ENCODE results near the gene NEB. TPM values are rescaled to one million over a fixed set of nuclear protein-coding genes. Genes with fewer than 3 reads are reported as not detected.
"Not testable (repeated sequence)": the region's sequence is repeated elsewhere in the genome, so short reads cannot be mapped to it uniquely, and the experiment has no call there.

The NEB gene
- polyA plus RNA-seq, 1 of the 3 experiments (the other 2 are of a cell fraction), result 0.02 TPM

DNA sequence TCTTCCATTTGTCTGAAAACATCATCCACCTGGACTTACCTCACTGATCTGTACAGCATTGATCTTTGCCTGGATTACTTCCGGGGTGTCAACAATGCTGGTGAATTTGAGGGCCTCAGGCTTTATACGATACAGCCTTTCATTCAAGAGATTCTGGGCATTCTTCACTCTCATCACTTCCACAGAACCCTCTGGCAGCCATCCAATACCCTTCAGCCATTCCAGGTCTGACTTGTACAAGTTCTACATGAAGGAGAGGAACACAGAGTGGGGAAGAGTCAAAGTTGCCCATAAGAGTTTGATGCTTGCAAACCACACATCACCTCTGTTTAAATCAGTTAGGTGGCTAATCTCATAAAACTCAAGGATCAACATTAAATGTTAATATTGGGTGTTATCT is 130.7 kb downstream of the NEB start:
- H3K36me3 ChIP-seq (replicated peaks in 1 of 2; ENCODE audit: control insufficient read depth in 1 of 2, insufficient read depth in 2 of 2, low read length in 1 of 2); H3K79me2 ChIP-seq (ENCODE audit: insufficient read depth); H2AFZ ChIP-seq (ENCODE audit: low read depth); POLR2A ChIA-PET; DNase-seq; H3K4me1 ChIP-seq (ENCODE audit: control insufficient read depth in 1 of 2, insufficient read depth in 2 of 2, low read depth in 1 of 2, low read length in 1 of 2); H3K9me2 ChIP-seq; H3K27me3 ChIP-seq (ENCODE audit: insufficient read depth); H3K9ac ChIP-seq; CTCF ChIA-PET; H3K4me3 ChIP-seq (ENCODE audit: low read depth in 2 of 2, low read length in 1 of 2); H3K9me3 ChIP-seq; H3K4me2 ChIP-seq; H3K27ac ChIP-seq (ENCODE audit: low read depth in 2 of 2, low read length in 1 of 2); H4K20me1 ChIP-seq (ENCODE audit: insufficient read depth); H3F3A ChIP-seq (replicated peaks; ENCODE audit: insufficient read depth): not testable (repeated sequence)
- no CpG with 5 or more reads among the region's 2 CpGs for WGBS (ENCODE audit: low lambda C conversion rate)

DNA sequence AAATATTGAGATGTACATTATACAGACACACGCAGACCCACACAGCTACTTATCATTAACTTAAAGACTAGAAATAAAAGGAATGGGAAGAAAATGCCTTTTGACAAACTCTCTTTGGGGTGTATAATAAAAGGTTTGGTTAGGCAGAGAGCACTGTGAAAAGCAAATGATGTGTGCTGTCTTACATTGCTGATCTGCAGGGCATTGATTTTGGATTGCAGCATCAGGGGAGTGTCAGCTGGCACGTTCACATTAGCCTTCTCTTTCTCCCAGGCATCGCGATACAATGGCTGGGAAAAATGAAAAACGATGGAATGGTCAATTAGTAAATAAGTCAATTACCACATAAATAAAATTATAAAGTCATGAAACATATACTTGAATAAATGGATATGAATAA is 131.9 kb downstream of the NEB start:
- POLR2A ChIA-PET, result not testable (repeated sequence)
- no CpG with 5 or more reads among the region's 5 CpGs for WGBS (ENCODE audit: low lambda C conversion rate)

DNA sequence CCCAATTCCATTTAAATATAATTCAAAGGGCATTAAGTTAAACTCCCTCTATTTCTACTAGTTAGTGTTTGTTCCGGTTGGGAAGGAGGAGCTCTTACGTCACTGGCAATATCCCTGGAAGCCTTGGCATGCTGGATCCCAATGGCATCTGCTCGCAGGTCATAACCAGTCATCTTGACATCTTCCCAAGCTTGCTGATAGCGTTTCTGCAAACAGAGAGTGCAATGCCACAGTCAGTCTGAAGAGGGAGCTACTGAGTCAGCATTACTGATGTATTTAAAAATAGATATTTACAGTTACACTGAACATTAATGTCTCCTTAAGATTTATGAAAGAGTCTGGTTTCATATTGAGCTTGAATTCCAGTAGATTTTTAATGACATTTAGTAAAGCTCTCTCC is 132.5 kb downstream of the NEB start:
- H3K36me3 ChIP-seq (replicated peaks in 1 of 2; ENCODE audit: control insufficient read depth in 1 of 2, insufficient read depth in 2 of 2, low read length in 1 of 2); CTCF ChIA-PET; H3F3A ChIP-seq (replicated peaks; ENCODE audit: insufficient read depth); H3K9ac ChIP-seq; H4K20me1 ChIP-seq (ENCODE audit: insufficient read depth); H3K27me3 ChIP-seq (ENCODE audit: insufficient read depth); H3K4me1 ChIP-seq (ENCODE audit: control insufficient read depth in 1 of 2, insufficient read depth in 2 of 2, low read depth in 1 of 2, low read length in 1 of 2); H3K27ac ChIP-seq (ENCODE audit: low read depth in 2 of 2, low read length in 1 of 2); H3K9me3 ChIP-seq; H3K9me2 ChIP-seq; DNase-seq; H3K79me2 ChIP-seq (ENCODE audit: insufficient read depth); H2AFZ ChIP-seq (ENCODE audit: low read depth); H3K4me3 ChIP-seq (ENCODE audit: low read depth in 2 of 2, low read length in 1 of 2); POLR2A ChIA-PET; H3K4me2 ChIP-seq: not testable (repeated sequence)
- WGBS (ENCODE audit: low lambda C conversion rate), result no CpG with 5 or more reads among the region's 4 CpGs

More for the DNA sequence above, 131.9 kb downstream of the NEB start:
- H3K4me2 ChIP-seq; H3F3A ChIP-seq (replicated peaks; ENCODE audit: insufficient read depth); CTCF ChIA-PET; H3K9me2 ChIP-seq; H3K4me1 ChIP-seq (ENCODE audit: control insufficient read depth in 1 of 2, insufficient read depth in 2 of 2, low read depth in 1 of 2, low read length in 1 of 2); H3K9ac ChIP-seq; H3K4me3 ChIP-seq (ENCODE audit: low read depth in 2 of 2, low read length in 1 of 2); H2AFZ ChIP-seq (ENCODE audit: low read depth); DNase-seq; H3K27ac ChIP-seq (ENCODE audit: low read depth in 2 of 2, low read length in 1 of 2); H3K27me3 ChIP-seq (ENCODE audit: insufficient read depth); H3K9me3 ChIP-seq; H3K79me2 ChIP-seq (ENCODE audit: insufficient read depth); H3K36me3 ChIP-seq (replicated peaks in 1 of 2; ENCODE audit: control insufficient read depth in 1 of 2, insufficient read depth in 2 of 2, low read length in 1 of 2); H4K20me1 ChIP-seq (ENCODE audit: insufficient read depth): not testable (repeated sequence)

DNA sequence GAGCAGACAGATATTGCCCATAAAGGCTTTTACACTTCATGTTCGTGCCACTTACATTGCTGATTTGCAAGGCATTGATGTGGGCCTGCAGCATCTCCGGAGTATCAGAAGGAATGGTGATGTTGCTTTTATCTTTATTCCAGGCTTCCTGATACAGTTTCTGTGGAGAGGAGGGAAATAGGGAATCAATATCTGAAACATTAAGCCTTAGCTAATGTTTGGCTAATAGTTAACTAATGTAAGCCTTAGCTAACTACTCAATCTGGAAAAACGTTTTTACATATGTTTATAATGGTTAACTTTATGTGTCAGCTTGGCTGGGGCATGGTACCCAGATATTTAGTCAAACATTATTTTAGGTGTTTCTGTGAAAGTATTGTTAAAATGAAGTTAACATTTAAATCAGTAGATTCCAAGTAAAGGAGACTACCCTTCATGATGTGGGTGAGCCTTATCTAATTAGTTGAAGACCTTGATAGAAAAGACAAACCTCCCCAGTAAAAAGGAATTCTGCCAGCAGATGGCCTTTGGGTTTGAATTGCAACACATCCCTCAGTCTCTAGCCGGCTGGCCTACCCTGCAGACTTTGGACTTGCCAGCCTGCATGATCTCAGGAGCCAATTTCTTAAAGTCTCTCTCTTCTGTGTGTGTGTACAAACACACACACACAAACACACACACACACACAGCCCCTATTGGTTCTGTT is 137.2 kb downstream of the NEB start:
- H3K36me3 ChIP-seq (replicated peaks in 1 of 2; ENCODE audit: control insufficient read depth in 1 of 2, insufficient read depth in 2 of 2, low read length in 1 of 2); H4K20me1 ChIP-seq (ENCODE audit: insufficient read depth); H3K4me2 ChIP-seq; H3K79me2 ChIP-seq (ENCODE audit: insufficient read depth); H3K9me2 ChIP-seq; H2AFZ ChIP-seq (ENCODE audit: low read depth); H3K27ac ChIP-seq (ENCODE audit: low read depth in 2 of 2, low read length in 1 of 2); H3K27me3 ChIP-seq (ENCODE audit: insufficient read depth); DNase-seq; POLR2A ChIA-PET; H3K9me3 ChIP-seq; H3K4me3 ChIP-seq (ENCODE audit: low read depth in 2 of 2, low read length in 1 of 2); CTCF ChIA-PET; H3F3A ChIP-seq (replicated peaks; ENCODE audit: insufficient read depth); H3K9ac ChIP-seq; H3K4me1 ChIP-seq (ENCODE audit: control insufficient read depth in 1 of 2, insufficient read depth in 2 of 2, low read depth in 1 of 2, low read length in 1 of 2): not testable (repeated sequence)
- WGBS (ENCODE audit: low lambda C conversion rate), result no CpG with 5 or more reads among the region's 4 CpGs

DNA sequence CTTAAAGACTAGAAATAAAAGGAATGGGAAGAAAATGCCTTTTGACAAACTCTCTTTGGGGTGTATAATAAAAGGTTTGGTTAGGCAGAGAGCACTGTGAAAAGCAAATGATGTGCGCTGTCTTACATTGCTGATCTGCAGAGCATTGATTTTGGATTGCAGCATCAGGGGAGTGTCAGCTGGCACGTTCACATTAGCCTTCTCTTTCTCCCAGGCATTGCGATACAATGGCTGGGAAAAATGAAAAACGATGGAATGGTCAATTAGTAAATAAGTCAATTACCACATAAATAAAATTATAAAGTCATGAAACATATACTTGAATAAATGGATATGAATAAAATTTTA is 142.4 kb downstream of the NEB start:
- H3K4me2 ChIP-seq; POLR2A ChIA-PET; H3K4me1 ChIP-seq (ENCODE audit: control insufficient read depth in 1 of 2, insufficient read depth in 2 of 2, low read depth in 1 of 2, low read length in 1 of 2); CTCF ChIA-PET; H3K27me3 ChIP-seq (ENCODE audit: insufficient read depth); H2AFZ ChIP-seq (ENCODE audit: low read depth); H3K27ac ChIP-seq (ENCODE audit: low read depth in 2 of 2, low read length in 1 of 2); H3K9ac ChIP-seq; H3F3A ChIP-seq (replicated peaks; ENCODE audit: insufficient read depth); H3K4me3 ChIP-seq (ENCODE audit: low read depth in 2 of 2, low read length in 1 of 2); H3K9me3 ChIP-seq; DNase-seq; H3K79me2 ChIP-seq (ENCODE audit: insufficient read depth); H3K9me2 ChIP-seq; H3K36me3 ChIP-seq (replicated peaks in 1 of 2; ENCODE audit: control insufficient read depth in 1 of 2, insufficient read depth in 2 of 2, low read length in 1 of 2); H4K20me1 ChIP-seq (ENCODE audit: insufficient read depth): not testable (repeated sequence)
- whole genome bisulfite sequencing (ENCODE audit: low lambda C conversion rate), result 54% methylated on average over 4 of the region's 4 CpGs

DNA sequence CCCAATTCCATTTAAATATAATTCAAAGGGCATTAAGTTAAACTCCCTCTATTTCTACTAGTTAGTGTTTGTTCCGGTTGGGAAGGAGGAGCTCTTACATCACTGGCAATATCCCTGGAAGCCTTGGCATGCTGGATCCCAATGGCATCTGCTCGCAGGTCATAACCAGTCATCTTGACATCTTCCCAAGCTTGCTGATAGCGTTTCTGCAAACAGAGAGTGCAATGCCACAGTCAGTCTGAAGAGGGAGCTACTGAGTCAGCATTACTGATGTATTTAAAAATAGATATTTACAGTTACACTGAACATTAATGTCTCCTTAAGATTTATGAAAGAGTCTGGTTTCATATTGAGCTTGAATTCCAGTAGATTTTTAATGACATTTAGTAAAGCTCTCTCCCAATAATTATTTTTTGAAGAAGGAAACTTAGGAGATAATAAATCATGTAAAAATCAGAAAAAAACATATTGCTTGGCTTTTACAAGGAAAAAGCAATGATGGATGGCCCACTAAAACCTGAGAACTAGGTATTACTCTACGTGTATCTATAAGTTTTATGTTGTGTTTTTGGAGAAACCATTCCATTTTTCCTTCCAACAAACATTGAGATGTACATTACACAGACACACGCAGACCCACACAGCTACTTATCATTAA is 142.9 kb downstream of the NEB start:
- H4K20me1 ChIP-seq (ENCODE audit: insufficient read depth); DNase-seq; H3K4me2 ChIP-seq; H3K79me2 ChIP-seq (ENCODE audit: insufficient read depth); H3K27me3 ChIP-seq (ENCODE audit: insufficient read depth); CTCF ChIA-PET; H3K27ac ChIP-seq (ENCODE audit: low read depth in 2 of 2, low read length in 1 of 2); H3K9me3 ChIP-seq; POLR2A ChIA-PET; H3F3A ChIP-seq (replicated peaks; ENCODE audit: insufficient read depth); H3K4me1 ChIP-seq (ENCODE audit: control insufficient read depth in 1 of 2, insufficient read depth in 2 of 2, low read depth in 1 of 2, low read length in 1 of 2); H3K36me3 ChIP-seq (replicated peaks in 1 of 2; ENCODE audit: control insufficient read depth in 1 of 2, insufficient read depth in 2 of 2, low read length in 1 of 2); H2AFZ ChIP-seq (ENCODE audit: low read depth); H3K4me3 ChIP-seq (ENCODE audit: low read depth in 2 of 2, low read length in 1 of 2); H3K9me2 ChIP-seq; H3K9ac ChIP-seq: not testable (repeated sequence)
- WGBS (ENCODE audit: low lambda C conversion rate), result 39% methylated on average over 3 of the region's 5 CpGs

Data from SK-N-SH (cell line).